NB4 (cell line): ENCODE data around the gene SMCP.

Source experiments
- DNase-seq: peaks from one replicate; pipeline ENCODE4 v3.0.0; 2010; ENCODE audit warnings: low read depth
- H3K4me3 ChIP-seq: one replicate; pipeline ENCODE4 v1.5.1; 2011; ENCODE audit warnings: mild to moderate bottlenecking, low read depth, low read length, moderate library complexity
- CTCF ChIP-seq: IDR thresholded peaks from one replicate; pipeline ENCODE4 v1.5.1; 2012; ENCODE audit warnings: low read depth, low read length
- MYC ChIP-seq: IDR thresholded peaks from 2 replicates; pipeline ENCODE4 v1.6.1; 2011; ENCODE audit warnings: low read depth, low read length
- POLR2A ChIP-seq: IDR thresholded peaks from 2 replicates; pipeline ENCODE4 v1.6.1; 2011; ENCODE audit warnings: mild to moderate bottlenecking; ENCODE audit not compliant: insufficient read length; ENCODE audit errors: extremely low read depth
- TF ChIP-seq, protein P1 (sequence below): IDR thresholded peaks from 2 replicates; pipeline ENCODE4 v1.6.1; 2011; ENCODE audit warnings: low read depth, low read length

SMCP gene

DNA sequence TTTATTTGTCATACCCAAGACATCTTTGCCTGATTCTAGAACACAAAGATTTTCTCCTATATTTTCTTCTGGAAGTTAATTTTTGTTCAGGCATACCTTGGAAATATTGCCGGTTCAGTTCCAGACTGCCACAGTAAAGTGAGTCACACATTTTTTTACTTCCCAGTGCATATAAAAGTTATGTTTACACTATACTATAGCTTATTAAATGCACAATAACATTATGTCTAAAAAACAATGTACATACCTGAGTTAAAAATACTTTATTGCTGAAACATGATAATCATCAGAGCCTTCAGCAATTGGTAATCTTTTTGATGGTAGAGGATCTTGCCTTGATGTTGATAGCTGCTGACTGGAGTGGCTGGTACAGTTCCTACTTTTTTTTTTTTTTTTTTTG, 10.0 kb downstream of the SMCP start:
- no peak overlapping the region for H3K4me3 ChIP-seq
- no peak for DNase-seq
- TF ChIP-seq MYC = no peak
- TF ChIP-seq CTCF = no peak
- no peak for TF ChIP-seq POLR2A
- TF ChIP-seq, protein P1, sequence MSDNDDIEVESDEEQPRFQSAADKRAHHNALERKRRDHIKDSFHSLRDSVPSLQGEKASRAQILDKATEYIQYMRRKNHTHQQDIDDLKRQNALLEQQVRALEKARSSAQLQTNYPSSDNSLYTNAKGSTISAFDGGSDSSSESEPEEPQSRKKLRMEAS = no peak

DNA sequence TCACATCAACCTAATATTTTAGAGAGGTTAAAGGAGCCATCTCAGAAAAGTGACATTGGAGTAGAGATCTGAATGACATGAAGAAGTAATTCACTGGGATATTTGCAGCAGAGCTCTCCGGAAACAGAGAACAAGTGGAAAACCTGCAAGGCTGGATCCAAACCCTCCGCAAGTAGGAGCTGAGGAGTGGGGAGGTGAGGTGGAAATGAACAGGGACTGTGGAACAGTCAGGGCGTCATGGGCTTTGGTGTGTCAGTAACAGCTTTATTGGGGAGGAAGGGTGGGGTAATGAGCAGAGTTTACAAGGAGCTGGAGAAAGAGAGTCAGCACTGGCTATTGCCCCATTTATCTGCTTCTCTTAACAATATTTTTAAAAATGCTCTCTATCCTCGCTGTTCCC, 20.9 kb downstream of the SMCP start:
- no peak for DNase-seq

GRCh38 chr1:152899883-152900282, 21.8 kb downstream of the SMCP start:
- DNase-seq = no peak
- no peak overlapping the region for H3K4me3 ChIP-seq
- TF ChIP-seq MYC = no peak
- no peak for TF ChIP-seq POLR2A
- TF ChIP-seq, protein P1 = no peak
- no peak for TF ChIP-seq CTCF

More for the DNA sequence above, 20.9 kb downstream of the SMCP start:
- TF ChIP-seq CTCF (no peak), POLR2A (no peak), MYC (no peak)
- TF ChIP-seq, protein P1 = no peak
- H3K4me3 ChIP-seq = no peak overlapping the region

- H3K4me3 ChIP-seq = no peak overlapping the region
- no peak for DNase-seq
- TF ChIP-seq, protein P1 = no peak
- TF ChIP-seq CTCF (no peak), POLR2A (no peak), MYC (no peak)
These were observed 23.5 kb downstream of the SMCP start for GRCh38 chr1:152901631-152902030.

- DNase-seq = no peak
- no peak for TF ChIP-seq MYC
- TF ChIP-seq, protein P1 = no peak
- no peak for TF ChIP-seq POLR2A
- TF ChIP-seq CTCF = no peak
- no peak overlapping the region for H3K4me3 ChIP-seq
These were observed 24.5 kb downstream of the SMCP start for GRCh38 chr1:152902636-152903035.

DNA sequence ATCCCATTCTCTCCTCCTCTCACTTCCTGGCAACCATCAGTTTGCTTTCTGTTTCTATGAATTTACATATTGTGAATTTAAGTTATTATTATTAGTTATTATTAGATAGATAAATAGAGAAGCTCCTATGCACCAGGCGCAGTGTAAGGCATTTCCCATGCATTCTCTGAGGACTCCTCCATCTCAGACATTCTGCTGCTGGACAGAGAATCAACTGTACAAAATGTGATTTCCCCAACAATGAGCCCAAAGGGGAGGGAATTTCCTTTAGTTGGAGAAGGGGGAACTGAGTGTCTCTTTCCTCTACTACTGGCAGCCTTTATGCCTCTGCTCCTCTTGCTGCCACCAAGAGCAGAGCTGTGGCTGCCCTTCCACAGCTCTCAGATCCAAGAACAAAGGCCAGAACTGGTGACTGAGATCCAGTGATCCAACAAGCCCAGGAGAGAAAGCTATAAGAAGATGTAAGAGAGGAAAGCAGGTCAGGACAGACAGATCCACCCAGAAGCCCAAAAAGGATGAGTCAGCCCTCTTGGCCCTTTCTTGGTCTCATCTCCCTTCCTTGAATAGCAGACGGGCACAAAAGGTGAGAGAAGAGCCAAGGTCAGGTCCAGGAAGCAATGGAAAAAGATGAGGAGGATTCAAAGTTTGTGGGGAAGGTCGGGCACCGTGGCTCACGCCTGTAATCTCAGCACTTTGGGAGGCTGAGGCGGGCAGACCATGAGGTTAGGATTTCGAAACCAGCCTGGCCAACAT, 26.7 kb downstream of the SMCP start:
- no peak for DNase-seq
- TF ChIP-seq, protein P1 = no peak
- TF ChIP-seq CTCF (no peak), MYC (no peak), POLR2A (no peak)
- no peak overlapping the region for H3K4me3 ChIP-seq
